ENCODE data around the gene PHKG1. TPM values are rescaled to one million over a fixed set of nuclear protein-coding genes. Genes with fewer than 3 reads are reported as not detected.
A peak's percentile ranks its signal among the peaks of the same experiment; 100 is the strongest.
"Not testable (repeated sequence)": the region's sequence is repeated elsewhere in the genome, so short reads cannot be mapped to it uniquely, and the experiment has no call there.

PHKG1 gene
- polyA plus RNA-seq, 12 donors: 14.4 to 60.0 (median 30.4) TPM; not detected in 1

DNA sequence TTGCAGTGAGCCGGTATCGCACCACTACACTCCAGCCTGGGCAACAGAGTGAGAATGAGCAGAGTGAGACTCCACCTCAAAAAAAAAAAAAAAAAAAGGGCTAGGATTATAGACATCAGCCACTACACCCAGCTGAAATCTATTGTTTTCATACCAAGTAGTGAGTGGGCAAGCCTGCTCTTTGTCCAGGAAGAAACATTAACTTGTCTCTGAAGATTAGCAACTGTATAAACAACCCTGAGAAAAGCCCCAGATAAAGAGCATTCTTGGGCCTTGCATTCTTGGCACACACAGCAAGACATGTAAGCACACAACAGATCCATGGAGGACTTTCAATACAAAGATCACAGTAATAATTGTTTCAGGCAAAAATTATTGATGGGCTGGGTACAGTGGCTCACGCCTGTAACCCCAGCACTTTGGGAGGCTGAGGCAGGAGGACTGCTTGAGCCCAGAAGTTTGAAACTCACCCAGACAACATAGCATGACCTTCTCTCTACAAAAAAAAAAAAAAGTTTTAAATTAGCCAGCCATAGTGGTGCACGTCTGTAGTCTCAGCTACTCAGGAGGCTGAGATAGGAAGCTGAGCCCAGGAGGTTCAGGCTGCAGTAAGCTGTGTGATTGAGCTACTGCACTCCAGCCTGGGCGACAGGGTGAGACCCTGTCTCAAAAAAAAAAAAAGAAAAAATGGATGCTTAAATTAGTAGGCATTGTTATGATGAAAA lies 45.9 kb downstream of the PHKG1 start:
- no peak for DNase-seq

DNA sequence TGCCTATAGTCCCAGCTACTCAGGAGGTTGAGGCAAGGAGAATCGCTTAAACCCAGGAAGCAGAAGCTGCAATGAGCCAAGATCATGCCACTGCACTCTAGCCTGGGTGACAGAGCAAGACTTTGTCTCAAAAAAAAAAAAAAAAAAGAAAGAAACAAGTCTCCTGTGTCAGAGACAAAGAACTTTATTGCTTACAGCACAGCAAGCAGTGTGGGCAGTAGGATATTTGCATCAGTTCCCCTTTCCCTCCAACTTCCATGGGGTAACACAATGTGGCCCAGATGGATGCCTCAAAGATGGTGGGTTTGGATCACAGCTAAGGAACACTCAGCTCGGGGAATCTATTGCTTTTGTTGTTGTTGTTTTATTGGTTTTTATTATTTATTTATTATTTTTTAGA lies 47.0 kb downstream of the PHKG1 start:
- DNase-seq: not testable (repeated sequence)

DNA sequence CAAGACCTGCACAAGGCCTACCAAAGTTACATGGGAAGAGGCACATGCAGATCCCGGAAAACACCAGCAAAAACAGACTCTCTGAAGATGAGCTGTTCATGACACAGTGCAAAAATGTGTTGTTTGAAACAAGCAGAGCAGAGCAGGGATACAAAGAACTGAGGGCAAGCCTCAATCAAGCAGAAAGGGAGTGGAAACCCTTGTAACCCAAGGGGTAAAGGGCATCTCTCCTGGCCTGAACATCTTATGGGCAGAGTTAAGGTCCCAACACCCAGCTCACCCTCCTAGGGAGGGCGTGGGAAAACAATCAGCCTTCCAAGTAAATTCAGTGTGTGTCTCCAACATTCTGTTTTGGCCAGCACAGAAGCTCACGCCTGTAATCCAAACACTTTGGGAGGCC lies 52.0 kb downstream of the PHKG1 start:
- no peak for DNase-seq

DNA sequence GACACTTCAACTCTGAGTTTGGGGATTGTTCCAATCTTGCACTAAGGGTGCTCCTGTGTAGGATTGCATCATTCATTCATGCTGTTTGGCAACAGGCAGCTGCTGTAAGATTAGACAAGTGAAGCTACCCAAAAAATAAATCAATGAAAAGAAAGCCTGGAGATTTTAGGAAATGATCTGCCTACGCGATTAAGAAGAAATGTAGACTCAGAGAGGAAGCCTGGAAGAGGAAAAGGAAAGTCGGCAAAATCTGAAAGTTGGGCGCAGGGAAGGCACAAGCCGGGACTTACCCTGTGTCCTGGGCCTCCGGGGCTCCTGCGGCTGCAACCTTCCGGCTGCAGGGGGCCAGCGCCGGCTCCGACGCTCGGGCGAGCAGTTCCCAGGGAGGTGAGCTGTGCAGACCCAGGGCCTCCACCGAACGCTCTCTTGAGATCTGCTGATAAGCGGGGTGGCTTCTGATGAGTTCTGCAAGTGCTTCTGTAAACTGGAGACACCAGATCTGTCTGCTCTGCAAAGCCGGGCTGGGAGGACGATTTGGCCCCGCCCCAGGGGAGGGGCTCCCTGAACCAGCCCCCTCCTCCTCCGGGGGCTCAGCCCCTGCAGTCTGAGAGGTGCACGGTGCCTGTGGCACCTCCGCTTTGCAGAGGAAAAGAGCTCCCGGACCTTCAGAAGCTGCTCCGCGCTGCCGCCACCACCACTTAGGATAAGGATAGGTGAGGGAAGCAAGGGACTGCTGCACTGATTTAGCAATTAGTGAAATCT lies 58.9 kb downstream of the PHKG1 start:
- DNase-seq: peak; percentile 59

DNA sequence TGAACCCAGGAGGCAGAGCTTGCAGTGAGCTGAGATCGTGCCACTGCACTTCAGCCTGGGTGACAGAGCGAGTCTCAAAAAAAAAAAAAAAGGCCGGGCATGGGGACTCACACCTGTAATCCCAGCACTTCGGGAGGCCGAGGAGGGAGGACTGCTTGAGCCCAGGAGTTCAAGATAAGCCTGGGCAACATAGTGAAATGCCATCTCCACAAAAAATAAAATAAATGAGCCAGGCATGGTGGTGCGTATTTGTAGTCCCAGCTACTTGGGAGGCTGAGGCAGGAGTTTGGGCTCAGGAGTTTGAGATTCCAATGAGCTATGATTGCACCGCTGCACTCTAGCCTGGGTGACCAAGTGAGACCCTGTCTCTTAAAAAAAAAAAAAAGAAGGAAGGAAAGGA lies 60.2 kb downstream of the PHKG1 start:
- not testable (repeated sequence) for DNase-seq

DNA sequence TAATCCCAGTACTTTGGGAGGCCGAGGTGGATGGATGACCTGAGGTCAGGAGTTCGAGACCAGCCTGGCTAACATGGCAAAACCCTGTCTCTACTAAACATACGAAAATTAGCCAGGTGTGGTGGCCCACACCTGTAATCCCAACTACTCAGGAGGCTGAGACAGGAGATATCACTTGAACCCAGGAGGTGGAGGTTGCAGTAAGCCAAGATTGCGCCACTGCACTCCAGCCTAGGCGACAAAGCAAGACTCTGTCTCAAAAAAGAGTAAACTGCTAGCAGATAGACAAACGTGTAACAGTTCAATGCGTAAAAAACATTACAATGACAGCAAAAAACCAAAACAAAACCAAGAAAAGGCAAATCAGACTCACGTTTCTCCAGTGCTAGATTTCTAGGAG lies 61.2 kb downstream of the PHKG1 start:
- DNase-seq: not testable (repeated sequence)

DNA sequence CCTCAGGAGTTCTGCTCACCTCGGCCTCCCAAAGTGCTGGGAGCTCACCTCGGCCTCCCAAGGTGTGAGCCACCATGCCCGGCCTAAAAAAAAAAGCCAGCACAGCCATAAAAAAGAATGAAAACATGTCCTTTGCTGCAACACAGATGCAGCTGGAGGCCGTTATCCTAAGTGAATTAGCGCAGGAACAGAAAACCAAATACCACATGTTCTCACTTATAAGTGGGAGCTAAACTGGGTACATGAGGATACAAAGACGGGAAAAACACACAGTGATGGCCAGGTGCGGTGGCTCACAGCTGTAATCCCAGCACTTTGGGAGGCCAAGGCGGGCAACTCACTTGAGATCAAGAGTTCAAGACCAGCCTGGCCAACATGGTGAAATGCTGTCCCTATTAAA lies 62.4 kb downstream of the PHKG1 start:
- DNase-seq: no peak

Other genes with a start within 250 kb of the PHKG1 start
- under 1 TPM in 9 of 12 donors, not detected in 3; 0.07 to 0.54 (median 0.21) TPM for gene SEPTIN14, start 230.2 kb downstream of the PHKG1 start, polyA plus RNA-seq (ENCODE audit: insufficient read length in 12 of 12)
- 10 to 100 TPM in 3 of 12 donors, 1 to 10 TPM in 8, not detected in 1; 5.3 to 13.7 (median 7.1) TPM for gene ZNF713, start 205.5 kb downstream of the PHKG1 start, polyA plus RNA-seq (ENCODE audit: insufficient read length in 12 of 12)
- gene MRPS17, start 141.1 kb downstream of the PHKG1 start, polyA plus RNA-seq (ENCODE audit: insufficient read length in 12 of 12): 10 to 100 TPM in 10 of 12 donors, 1 to 10 TPM in 1, not detected in 1; 5.9 to 17.7 (median 13.9) TPM
- 100 to 1,000 TPM in 5 of 12 donors, 10 to 100 TPM in 6, not detected in 1; 61.6 to 132 (median 97.8) TPM for gene NIPSNAP2, start 128.4 kb downstream of the PHKG1 start, polyA plus RNA-seq (ENCODE audit: insufficient read length in 12 of 12)
- gene PSPH, start 41.5 kb downstream of the PHKG1 start, polyA plus RNA-seq (ENCODE audit: insufficient read length in 12 of 12): 10 to 100 TPM in 11 of 12 donors, not detected in 1; 14.4 to 30.4 (median 18.2) TPM
- 100 to 1,000 TPM in 11 of 12 donors, not detected in 1; 115 to 177 (median 153) TPM for gene CCT6A, start 41.2 kb downstream of the PHKG1 start, polyA plus RNA-seq (ENCODE audit: insufficient read length in 12 of 12)
- gene SUMF2, start 28.7 kb downstream of the PHKG1 start, polyA plus RNA-seq (ENCODE audit: insufficient read length in 12 of 12): 100 to 1,000 TPM in 1 of 12 donors, 10 to 100 TPM in 11; 39.8 to 715 (median 55.6) TPM
- gene CHCHD2, start 13.5 kb upstream of the PHKG1 start, polyA plus RNA-seq (ENCODE audit: insufficient read length in 12 of 12): 100 to 1,000 TPM in 11 of 12 donors, not detected in 1; 112 to 277 (median 222) TPM
- gene NUPR2, start 23.5 kb upstream of the PHKG1 start, polyA plus RNA-seq (ENCODE audit: insufficient read length in 12 of 12): under 1 TPM in 1 of 12 donors, not detected in 11; 0.32 TPM

Data from muscle of arm (tissue), 12 donors.